HepG2 (cell line): Measurements from ENCODE around the gene GALNTL6. TPM values are rescaled to one million over a fixed set of nuclear protein-coding genes. Genes with fewer than 3 reads are reported as not detected.

Experiments used
- ATAC-seq: fragments of 200-7000 bp; cut with Tn5 transposase; 3 replicates; pipeline ENCODE4 v1.9.1; 2020; ENCODE audit warnings: mild to moderate bottlenecking, moderate library complexity
- BruUV-seq: library from RNA; stranded (reverse); fragments of 400-500 nt; replicated peaks from 2 replicates; lab custom pipeline; 2021; lab: Mats Ljungman, UMichigan
- CTCF ChIA-PET: fragments of 300-600 bp; formaldehyde crosslinking; extraction: SDS; loops from one replicate; lab custom pipeline; 2021; ENCODE audit warnings: low total read pairs, inconsistent platforms, low intra/inter-chr PET ratio; lab: Yijun Ruan, JAX
- POLR2A ChIA-PET: fragments of 350-600 bp; sonication (Branson Sonifier 250); formaldehyde crosslinking; loops from one replicate; lab custom pipeline; 2020; ENCODE audit warnings: antibody characterized with exemption, inconsistent platforms; lab: Yijun Ruan, JAX
- DNase-seq: peaks from one replicate; pipeline ENCODE4 v3.0.0-alpha.2; 2015; ENCODE audit warnings: low spot score
- FAIRE-seq: peaks from 3 replicates; lab custom pipeline; 2011; peaks lifted over from hg19 to GRCh38; lab: Jason Lieb, UNC
- H2AFZ ChIP-seq: one replicate; pipeline ENCODE4 v1.6.1; 2011; ENCODE audit warnings: low read length, inconsistent platforms
- H3K27ac ChIP-seq: fragments of 300-600 bp; 3 replicates; pipeline ENCODE4 v1.8.0; 2011; ENCODE audit warnings: mixed run types, mild to moderate bottlenecking, mixed read lengths, low read length, inconsistent platforms; ENCODE audit not compliant: insufficient read depth; ENCODE audit errors: extremely low read length
- H3K27me3 ChIP-seq, 2 experiments: fragments of 200-600 bp in 1 of 2; 2 replicates in 1 of 2; 3 replicates in 1 of 2; pipeline versions ENCODE4 v1.6.0 to v1.8.0; 2011; ENCODE audit warnings: low read length in 2 of 2, mild to moderate bottlenecking in 2 of 2, moderate library complexity in 2 of 2, inconsistent platforms in 1 of 2; ENCODE audit not compliant: insufficient read depth in 2 of 2, control insufficient read depth in 1 of 2
- H3K36me3 ChIP-seq, 2 experiments: fragments of 200-600 bp in 1 of 2; replicated peaks in 1 of 2; 2 replicates in 1 of 2; 3 replicates in 1 of 2; pipeline versions ENCODE4 v1.5.1 to v1.8.0; 2011; ENCODE audit warnings: low read length in 2 of 2, inconsistent platforms in 1 of 2; ENCODE audit not compliant: insufficient read depth in 2 of 2, control insufficient read depth in 1 of 2
- H3K4me1 ChIP-seq: 2 replicates; pipeline ENCODE4 v1.5.1; 2012; ENCODE audit warnings: low read length, inconsistent platforms; ENCODE audit not compliant: insufficient read depth
- H3K4me2 ChIP-seq: 2 replicates; pipeline ENCODE4 v1.6.0; 2011; ENCODE audit warnings: low read depth, low read length, inconsistent platforms
- H3K4me3 ChIP-seq, 3 experiments: fragments of 200-600 bp in 1 of 3; sonication (generic), shearing (Covaris generic) in 1 of 3; replicated peaks in 1 of 3; 2 replicates each; pipeline ENCODE4 v1.5.1; 2011 to 2016; ENCODE audit warnings: low read length in 3 of 3, inconsistent platforms in 2 of 3, low read depth in 2 of 3, mild to moderate bottlenecking in 2 of 3, control low read depth in 1 of 3, mixed read lengths in 1 of 3; ENCODE audit not compliant: insufficient read depth in 1 of 3
- H3K79me2 ChIP-seq: one replicate; pipeline ENCODE4 v1.6.1; 2011; ENCODE audit warnings: low read length, inconsistent platforms; ENCODE audit not compliant: insufficient read depth
- H3K9ac ChIP-seq: 2 replicates; pipeline ENCODE4 v1.6.0; 2011; ENCODE audit warnings: mild to moderate bottlenecking, low read depth, low read length, inconsistent platforms; ENCODE audit not compliant: insufficient read depth
- H3K9me3 ChIP-seq: 2 replicates; pipeline ENCODE4 v1.5.1; 2012; ENCODE audit warnings: mild to moderate bottlenecking, low read length
- H4K20me1 ChIP-seq: 2 replicates; pipeline ENCODE4 v1.6.0; 2011; ENCODE audit warnings: inconsistent platforms, mild to moderate bottlenecking, low read length, moderate library complexity; ENCODE audit not compliant: insufficient read depth
- AKNA ChIP-seq: sonication (generic); formaldehyde crosslinking; IDR thresholded peaks from 2 replicates; pipeline ENCODE4 v1.4.0; 2020; ENCODE audit warnings: missing genetic modification reagents, borderline replicate concordance
- ARNT ChIP-seq: fragments of 450-650 bp; IDR thresholded peaks from 2 replicates; pipeline ENCODE4 v1.6.1; 2017
- GTF3A ChIP-seq: sonication (generic); formaldehyde crosslinking; conservative IDR thresholded peaks from 2 replicates; pipeline ENCODE4 v1.4.0; 2020; ENCODE audit warnings: mild to moderate bottlenecking, missing genetic modification reagents
- JUN ChIP-seq: sonication (generic); formaldehyde crosslinking; IDR thresholded peaks from 2 replicates; pipeline ENCODE4 v1.4.0; 2020; ENCODE audit warnings: mild to moderate bottlenecking, missing genetic modification reagents
- LRRFIP1 ChIP-seq: sonication (generic); formaldehyde crosslinking; conservative IDR thresholded peaks from 2 replicates; pipeline ENCODE4 v1.4.0; 2020; ENCODE audit warnings: missing genetic modification reagents
- REST ChIP-seq, 2 experiments: IDR thresholded peaks; 2 replicates each; pipeline ENCODE4 v1.6.1; 2011 to 2012; ENCODE audit warnings: low read length in 2 of 2, borderline replicate concordance in 1 of 2, low read depth in 1 of 2, mild to moderate bottlenecking in 1 of 2, moderate library complexity in 1 of 2
- RFX1 ChIP-seq: fragments of 450-650 bp; IDR thresholded peaks from 2 replicates; pipeline ENCODE4 v1.6.1; 2017
- SRSF9 ChIP-seq: fragments of 200-400 bp; formaldehyde crosslinking; IDR thresholded peaks from 2 replicates; pipeline ENCODE4 v1.6.1; 2018; ENCODE audit warnings: borderline replicate concordance, mild to moderate bottlenecking, low read depth, low read length; ENCODE audit not compliant: insufficient read depth, poor library complexity, severe bottlenecking
- ZNF333 ChIP-seq: sonication (generic); formaldehyde crosslinking; IDR thresholded peaks from 2 replicates; pipeline ENCODE4 v1.4.0; 2020; ENCODE audit warnings: mild to moderate bottlenecking, missing genetic modification reagents, borderline replicate concordance
- ZNF550 ChIP-seq: sonication (generic); formaldehyde crosslinking; IDR thresholded peaks from 2 replicates; pipeline ENCODE4 v1.4.0; 2020; ENCODE audit warnings: mild to moderate bottlenecking, missing genetic modification reagents, borderline replicate concordance
- ZNF562 ChIP-seq: sonication (generic); formaldehyde crosslinking; IDR thresholded peaks from 2 replicates; pipeline ENCODE4 v1.8.0; 2022; ENCODE audit warnings: missing genetic modification reagents, borderline replicate concordance
- ZNF572 ChIP-seq: sonication (generic); formaldehyde crosslinking; IDR thresholded peaks from 2 replicates; pipeline ENCODE4 v1.5.1; 2020; ENCODE audit warnings: mild to moderate bottlenecking, missing genetic modification reagents
- ZNF737 ChIP-seq: sonication (generic); formaldehyde crosslinking; IDR thresholded peaks from 2 replicates; pipeline ENCODE4 v1.5.0; 2020; ENCODE audit warnings: missing genetic modification reagents, mild to moderate bottlenecking, borderline replicate concordance
- WGBS: methylation state at CpG from one replicate; pipeline ENCODE4 v1.1.6; 2017; ENCODE audit warnings: low lambda C conversion rate; 5-methylcytosine and 5-hydroxymethylcytosine counted together
- in situ Hi-C: cut with HindIII; loops from 2 replicates; pipeline ENCODE4 v1.10.0; 2017; ENCODE audit warnings: low pct_unique_long_range_greater_than_20kb; ENCODE audit not compliant: extremely low pct_ligation_motif_present
- intact Hi-C: fragments of 100-400 bp; cut with micrococcal nuclease; formaldehyde crosslinking; loops from one replicate; pipeline ENCODE4 v1.10.0; 2022; ENCODE audit not compliant: unreplicated experiment
- polyA plus RNA-seq, 8 experiments: library from polyadenylated mRNA; depleted of rRNA in 3 of 8; stranded (reverse) in 7 of 8; unstranded in 1 of 8; fragments of >200 nt; fragmentation: Illumina TruSeq in 4 of 8; extraction: Trizol in 4 of 8; gene quantifications; 2 replicates each; pipeline versions ENCODE4 v1.2.1 to v1.2.3, GENCODE V29; 2011 to 2016; ENCODE audit warnings: low read depth in 4 of 8, missing spikeins in 1 of 8, mixed read lengths in 1 of 8; ENCODE audit not compliant: insufficient read depth in 1 of 8
- total RNA-seq, 5 experiments: library from RNA; depleted of rRNA; stranded (reverse); fragments of >200 nt; fragmentation: Illumina TruSeq; extraction: Trizol; gene quantifications; 2 replicates each; pipeline ENCODE4 v1.2.3, GENCODE V29; 2016; ENCODE audit warnings: low read depth in 1 of 5

Gene GALNTL6
- total and polyA plus RNA-seq, 2 of the 13 experiments (the other 11 are each of a cell fraction or from before 2014, with no cell fraction given), result not detected

- CTCF ChIA-PET, result no interaction called here
- POLR2A ChIA-PET, result no interaction called here
- TF ChIP-seq ZNF333 (CRISPR knock-in tag) (no peak), ZNF737 (CRISPR knock-in tag) (no peak), REST (IDR thresholded peaks at IDR 0.05; ENCODE audit: borderline replicate concordance in 1 of 2, low read depth in 1 of 2, low read length in 2 of 2) (no peak), JUN (CRISPR knock-in tag) (no peak), ZNF550 (CRISPR knock-in tag) (no peak), LRRFIP1 (CRISPR knock-in tag) (no peak), ARNT (no peak), RFX1 (no peak), GTF3A (CRISPR knock-in tag) (no peak), ZNF572 (CRISPR knock-in tag) (no peak), SRSF9 (no peak), AKNA (CRISPR knock-in tag) (no peak), ZNF562 (no peak)
Measured at GRCh38 chr4:172344308-172344938, 531.2 kb downstream of the GALNTL6 start.

More at GRCh38 chr4:172344308-172344938, 531.2 kb downstream of the GALNTL6 start:
- ATAC-seq (no peak), FAIRE-seq (no peak), DNase-seq (no peak)
- Histone ChIP-seq H3K79me2 (no peaks in the 10 kb centered on the region), H4K20me1 (no peaks in the 10 kb centered on the region), H3K4me2 (no peak overlapping the region), H3K36me3 (no peaks in the 10 kb centered on the region), H3K9me3 (peaks cover 4% of the 10 kb centered on the region), H3K27ac (no peak overlapping the region), H3K9ac (no peak overlapping the region), H3K4me3 (no peak overlapping the region), H3K27me3 (no peaks in the 10 kb centered on the region), H2AFZ (no peak overlapping the region), H3K4me1 (no peaks in the 10 kb centered on the region)
- 10% methylated on average over 5 of the region's 5 CpGs for WGBS
- intact Hi-C loops, result no loop called here
- BruUV-seq, result no TSS peak
- in situ Hi-C loops, result no loop called here
